Neural cell (in vitro differentiated cells): ENCODE results near the gene ITGB4. TPM values are rescaled to one million over a fixed set of nuclear protein-coding genes. Genes with fewer than 3 reads are reported as not detected.
"Not testable (repeated sequence)": the region's sequence is repeated elsewhere in the genome, so short reads cannot be mapped to it uniquely, and the experiment has no call there.

Experiments
- H2AFZ ChIP-seq: fragments of 200-600, 300-800 bp; sonication (generic), shearing (Covaris generic); 2 replicates; pipeline ENCODE4 v1.6.0; 2014; ENCODE audit warnings: low read depth, mild to moderate bottlenecking, antibody characterized with exemption, low read length, moderate library complexity
- H3F3A ChIP-seq: fragments of 200-600 bp; shearing (Covaris generic); 2 replicates; pipeline ENCODE4 v1.6.1; 2016; ENCODE audit warnings: mild to moderate bottlenecking, moderate library complexity, mixed read lengths, antibody characterized with exemption, low read length; ENCODE audit not compliant: insufficient read depth, poor library complexity, severe bottlenecking
- H3K27ac ChIP-seq: fragments of 200-600, 300-800 bp; sonication (generic), shearing (Covaris generic); 2 replicates; pipeline ENCODE4 v1.5.1; 2014; ENCODE audit warnings: mild to moderate bottlenecking, low read length, moderate library complexity
- H3K27me3 ChIP-seq: fragments of 300-800, 200-600 bp; sonication (generic), shearing (Covaris generic); 2 replicates; pipeline ENCODE4 v1.6.0; 2014; ENCODE audit warnings: mild to moderate bottlenecking, low read depth, low read length, moderate library complexity; ENCODE audit not compliant: insufficient read depth
- H3K36me3 ChIP-seq: fragments of 300-800, 200-600 bp; sonication (generic), shearing (Covaris generic); 2 replicates; pipeline ENCODE4 v1.5.1; 2014; ENCODE audit warnings: mild to moderate bottlenecking, antibody characterized with exemption, low read length, moderate library complexity; ENCODE audit not compliant: insufficient read depth
- H3K4me2 ChIP-seq: fragments of 300-800, 200-600 bp; sonication (generic), shearing (Covaris generic); 2 replicates; pipeline ENCODE4 v1.6.0; 2014; ENCODE audit warnings: mild to moderate bottlenecking, low read length
- H3K4me3 ChIP-seq: fragments of 300-800, 200-600 bp; sonication (generic), shearing (Covaris generic); 2 replicates; pipeline ENCODE4 v1.5.1; 2014; ENCODE audit warnings: mild to moderate bottlenecking, low read length, moderate library complexity
- H3K79me2 ChIP-seq: fragments of 200-600 bp; shearing (Covaris generic); replicated peaks from 2 replicates; pipeline ENCODE4 v1.6.0; 2014; ENCODE audit warnings: mild to moderate bottlenecking, low read length, moderate library complexity; ENCODE audit not compliant: insufficient read depth
- H3K9ac ChIP-seq: fragments of 300-800, 200-600 bp; sonication (generic), shearing (Covaris generic); 2 replicates; pipeline ENCODE4 v1.6.1; 2016; ENCODE audit warnings: mild to moderate bottlenecking, low read length, mixed read lengths
- H3K9me2 ChIP-seq: fragments of 200-600 bp; shearing (Covaris generic); 2 replicates; pipeline ENCODE4 v1.6.1; 2016; ENCODE audit warnings: mild to moderate bottlenecking, low read length, mixed read lengths; ENCODE audit not compliant: insufficient read depth
- H3K9me3 ChIP-seq: fragments of 200-600, 300-800 bp; sonication (generic), shearing (Covaris generic); 2 replicates; pipeline ENCODE4 v1.6.1; 2016; ENCODE audit warnings: mild to moderate bottlenecking, mixed run types, low read length, moderate library complexity, mixed read lengths
- H4K20me1 ChIP-seq: fragments of 200-600 bp; shearing (Covaris generic); 2 replicates; pipeline ENCODE4 v1.6.1; 2016; ENCODE audit warnings: mild to moderate bottlenecking, mixed run types; ENCODE audit not compliant: insufficient read depth
- CTCF ChIP-seq: fragments of 450-650 bp; IDR thresholded peaks from 2 replicates; pipeline ENCODE4 v1.5.1; 2014; ENCODE audit warnings: antibody characterized with exemption, mild to moderate bottlenecking, moderate library complexity; ENCODE audit not compliant: poor library complexity, severe bottlenecking
- EP300 ChIP-seq: fragments of 450-650 bp; conservative IDR thresholded peaks from 2 replicates; pipeline ENCODE4 v1.6.1; 2014; ENCODE audit warnings: antibody characterized with exemption, mild to moderate bottlenecking, moderate library complexity; ENCODE audit not compliant: poor library complexity, severe bottlenecking
- EZH2 ChIP-seq: fragments of 200-600, 300-800 bp; shearing (Covaris generic), sonication (generic); IDR thresholded peaks from 2 replicates; pipeline ENCODE4 v1.6.1; 2014; ENCODE audit warnings: antibody characterized with exemption, low read length, borderline replicate concordance, mild to moderate bottlenecking; ENCODE audit not compliant: insufficient read depth, poor library complexity, severe bottlenecking
- MXI1 ChIP-seq: fragments of 450-650 bp; conservative IDR thresholded peaks from 2 replicates; pipeline ENCODE4 v1.6.1; 2014; ENCODE audit warnings: antibody characterized with exemption, mild to moderate bottlenecking; ENCODE audit not compliant: poor library complexity, severe bottlenecking
- POLR2AphosphoS5 ChIP-seq: IDR thresholded peaks from 2 replicates; pipeline ENCODE4 v1.6.1; 2012
- RAD21 ChIP-seq: fragments of 450-650 bp; conservative IDR thresholded peaks from 2 replicates; pipeline ENCODE4 v1.6.1; 2014; ENCODE audit warnings: antibody characterized with exemption, mild to moderate bottlenecking, moderate library complexity
- REST ChIP-seq: IDR thresholded peaks from 2 replicates; pipeline ENCODE4 v1.6.1; 2012; ENCODE audit warnings: borderline replicate concordance
- SMC3 ChIP-seq: fragments of 450-650 bp; conservative IDR thresholded peaks from 2 replicates; pipeline ENCODE4 v1.6.1; 2014; ENCODE audit warnings: antibody characterized with exemption, mild to moderate bottlenecking, moderate library complexity; ENCODE audit not compliant: poor library complexity
- TAF1 ChIP-seq: IDR thresholded peaks from 2 replicates; pipeline ENCODE4 v1.6.1; 2012; ENCODE audit warnings: low read depth
- polyA plus RNA-seq: library from polyadenylated mRNA; depleted of rRNA; stranded (reverse); fragments of >200 nt; gene quantifications from 2 replicates; pipeline ENCODE4 v1.2.3, GENCODE V29; 2014

Gene ITGB4
- polyA plus RNA-seq, 1 donor from 2014 or later: not detected

- H3K79me2 ChIP-seq: peaks cover 50% of the 10 kb centered on the region
- H3K27me3 ChIP-seq, H3K9me3 ChIP-seq, H3K9me2 ChIP-seq, H3F3A ChIP-seq, H2AFZ ChIP-seq, H3K36me3 ChIP-seq: not testable (repeated sequence)
- H4K20me1 ChIP-seq: peaks cover 50% of the 10 kb centered on the region
- peak overlapping the region; percentile 96 for H3K4me3 ChIP-seq
- peak overlapping the region; percentile 98 for H3K9ac ChIP-seq
- peak overlapping the region; percentile 97 for H3K27ac ChIP-seq
- peak; percentile 13 for TF ChIP-seq POLR2AphosphoS5
- peak overlapping the region; percentile 86 for H3K4me2 ChIP-seq
Measured at GRCh38 chr17:75778066-75778860, 57.0 kb downstream of the ITGB4 start.

GRCh38 chr17:75778861-75779249 is 57.6 kb downstream of the ITGB4 start:
- TF ChIP-seq MXI1 (no peak), CTCF (peak; percentile 63), REST (no peak), EZH2 (no peak)
- no peaks in the 10 kb centered on the region for H3K9me3 ChIP-seq
- H3K79me2 ChIP-seq: peaks cover 50% of the 10 kb centered on the region
- H3K36me3 ChIP-seq: peaks cover 8% of the 10 kb centered on the region
- H2AFZ ChIP-seq: no peak overlapping the region
- H4K20me1 ChIP-seq: peaks cover 50% of the 10 kb centered on the region
- peak overlapping the region; percentile 98 for H3K9ac ChIP-seq
- peak overlapping the region; percentile 86 for H3K4me2 ChIP-seq
- H3K27ac ChIP-seq: peak overlapping the region; percentile 97
- peaks cover 9% of the 10 kb centered on the region for H3F3A ChIP-seq
- peak overlapping the region; percentile 96 for H3K4me3 ChIP-seq
- H3K27me3 ChIP-seq: no peaks in the 10 kb centered on the region
- H3K9me2 ChIP-seq: no peaks in the 10 kb centered on the region

- Histone ChIP-seq H2AFZ (no peak overlapping the region), H3K27ac (peak overlapping the region; percentile 97), H3K4me2 (no peak overlapping the region), H3K36me3 (peaks cover 8% of the 10 kb centered on the region), H3K79me2 (peaks cover 49% of the 10 kb centered on the region), H3F3A (peaks cover 14% of the 10 kb centered on the region), H3K4me3 (peak overlapping the region; percentile 96), H4K20me1 (peaks cover 49% of the 10 kb centered on the region), H3K27me3 (no peaks in the 10 kb centered on the region), H3K9me2 (no peaks in the 10 kb centered on the region), H3K9ac (peak overlapping the region; percentile 98), H3K9me3 (no peaks in the 10 kb centered on the region)
- TF ChIP-seq POLR2AphosphoS5 (peak; percentile 100), RAD21 (peak; percentile 10), MXI1 (peak; percentile 67), TAF1 (peak; percentile 99), REST (peak; percentile 97), EZH2 (no peak), SMC3 (no peak), EP300 (peak; percentile 75)
Measured at GRCh38 chr17:75779250-75779986, 58.2 kb downstream of the ITGB4 start.
